HCT116 (cell line): Measurements from ENCODE around the gene WNT9A. TPM values are rescaled to one million over a fixed set of nuclear protein-coding genes. Genes with fewer than 3 reads are reported as not detected.

Source experiments
- ATAC-seq: fragments of 200-7000 bp; cut with Tn5 transposase; 2 replicates; pipeline ENCODE4 v1.9.1; 2020; ENCODE audit warnings: mild to moderate bottlenecking, moderate library complexity
- BruUV-seq: library from RNA; stranded (reverse); fragments of 400-500 nt; replicated peaks from 2 replicates; lab custom pipeline; 2021; lab: Mats Ljungman, UMichigan
- CTCF ChIA-PET: fragments of 300-600 bp; sonication (Branson Sonifier 250); formaldehyde crosslinking; loops from one replicate; lab custom pipeline; 2021; ENCODE audit warnings: antibody characterized with exemption; lab: Charles Lee
- POLR2A ChIA-PET: fragments of 300-600, 350-600 bp; sonication (Branson Sonifier 250); formaldehyde crosslinking; loops from one replicate; lab custom pipeline; 2021; ENCODE audit warnings: antibody characterized with exemption; lab: Charles Lee
- RAD21 ChIA-PET, 2 experiments: fragments of 300-600 bp; sonication (Branson Sonifier 250); formaldehyde crosslinking; loops; one replicate each; lab custom pipeline; 2023; ENCODE audit warnings: low total read pairs in 2 of 2; ENCODE audit not compliant: uncharacterized antibody in 2 of 2, unreplicated experiment in 2 of 2, low non-redundant PET in 1 of 2; lab: Charles Lee
- DNase-seq: peaks from one replicate; pipeline ENCODE4 v3.0.0-alpha.2; 2010; ENCODE audit warnings: low read depth, low spot score
- H2AFZ ChIP-seq: fragments of 200-600 bp; shearing (Covaris generic), sonication (generic); 2 replicates; pipeline ENCODE4 v1.6.1; 2017; ENCODE audit warnings: low read depth, mixed run types, mixed read lengths, antibody characterized with exemption, low read length; ENCODE audit not compliant: poor library complexity, severe bottlenecking
- H3K27ac ChIP-seq: 2 replicates; pipeline ENCODE4 v1.5.1; 2012; ENCODE audit warnings: low read depth, low read length
- H3K27me3 ChIP-seq: fragments of 200-600 bp; sonication (generic); 2 replicates; pipeline ENCODE4 v1.6.1; 2016; ENCODE audit warnings: mixed run types, low read length, mixed read lengths; ENCODE audit not compliant: insufficient read depth
- H3K36me3 ChIP-seq, 2 experiments: fragments of 200-500 bp in 1 of 2; fragments of 200-600 bp in 1 of 2; sonication (Bioruptor generic) in 1 of 2; sonication (generic) in 1 of 2; 2 replicates each; pipeline versions ENCODE4 v1.5.1 to v1.6.1; 2014 to 2016; ENCODE audit warnings: low read length in 2 of 2, inconsistent platforms in 1 of 2, mixed read lengths in 1 of 2, mixed run types in 1 of 2; ENCODE audit not compliant: insufficient read depth in 2 of 2, control insufficient read depth in 1 of 2
- H3K4me1 ChIP-seq, 2 experiments: fragments of 200-600 bp in 1 of 2; sonication (generic) in 1 of 2; 2 replicates each; pipeline versions ENCODE4 v1.5.1 to v1.6.1; 2012 to 2017; ENCODE audit warnings: low read length in 2 of 2, inconsistent platforms in 1 of 2, mild to moderate bottlenecking in 1 of 2, mixed read lengths in 1 of 2, mixed run types in 1 of 2, moderate library complexity in 1 of 2; ENCODE audit not compliant: insufficient read depth in 2 of 2, control insufficient read depth in 1 of 2
- H3K4me2 ChIP-seq: fragments of 200-600 bp; sonication (generic); 2 replicates; pipeline ENCODE4 v1.6.1; 2017; ENCODE audit warnings: mixed run types, low read length, mixed read lengths
- H3K4me3 ChIP-seq, 2 experiments: fragments of 200-600 bp in 1 of 2; sonication (generic) in 1 of 2; replicated peaks in 1 of 2; 2 replicates each; pipeline ENCODE4 v1.5.1; 2011 to 2016; ENCODE audit warnings: low read length in 2 of 2, control low read depth in 1 of 2, low read depth in 1 of 2, mild to moderate bottlenecking in 1 of 2, mixed read lengths in 1 of 2, mixed run types in 1 of 2
- H3K79me2 ChIP-seq: fragments of 200-600 bp; sonication (generic); 2 replicates; pipeline ENCODE4 v1.6.1; 2017; ENCODE audit warnings: mild to moderate bottlenecking, mixed run types, low read length, moderate library complexity, mixed read lengths; ENCODE audit not compliant: insufficient read depth
- H3K9ac ChIP-seq: fragments of 200-600 bp; sonication (generic); 2 replicates; pipeline ENCODE4 v1.6.1; 2016; ENCODE audit warnings: low read length, mixed read lengths
- H3K9me2 ChIP-seq: fragments of 200-600 bp; sonication (generic), shearing (Covaris generic); 2 replicates; pipeline ENCODE4 v1.6.1; 2017; ENCODE audit warnings: mixed run types, mild to moderate bottlenecking, moderate library complexity; ENCODE audit not compliant: insufficient read depth
- H3K9me3 ChIP-seq, 2 experiments: fragments of 200-500 bp in 1 of 2; fragments of 200-600 bp in 1 of 2; sonication (Bioruptor generic) in 1 of 2; sonication (generic) in 1 of 2; 2 replicates each; pipeline ENCODE4 v1.6.1; 2014 to 2017; ENCODE audit warnings: low read length in 2 of 2, mixed read lengths in 2 of 2, inconsistent platforms in 1 of 2, low read depth in 1 of 2, mild to moderate bottlenecking in 1 of 2, mixed run types in 1 of 2, moderate library complexity in 1 of 2; ENCODE audit not compliant: control insufficient read depth in 1 of 2, insufficient read depth in 1 of 2
- H4K20me1 ChIP-seq: fragments of 200-600 bp; sonication (generic), shearing (Covaris generic); 2 replicates; pipeline ENCODE4 v1.6.1; 2017; ENCODE audit warnings: mixed run types, mild to moderate bottlenecking, moderate library complexity; ENCODE audit not compliant: insufficient read depth
- ATF3 ChIP-seq: IDR thresholded peaks from 2 replicates; pipeline ENCODE4 v1.6.1; 2012
- CBX3 ChIP-seq: IDR thresholded peaks from 2 replicates; pipeline ENCODE4 v1.6.1; 2012; ENCODE audit warnings: low read depth
- ELF1 ChIP-seq: IDR thresholded peaks from 2 replicates; pipeline ENCODE4 v1.6.1; 2012; ENCODE audit warnings: low read depth, borderline replicate concordance
- EZH2 ChIP-seq: fragments of 200-600 bp; sonication (generic); IDR thresholded peaks from 2 replicates; pipeline ENCODE4 v1.6.1; 2017; ENCODE audit warnings: antibody characterized with exemption, mixed run types
- EZH2phosphoT487 ChIP-seq: fragments of 200-600 bp; IDR thresholded peaks from 2 replicates; pipeline ENCODE4 v1.6.1; 2018; ENCODE audit warnings: antibody characterized with exemption, borderline replicate concordance
- JUND ChIP-seq: IDR thresholded peaks from 2 replicates; pipeline ENCODE4 v1.6.1; 2012
- MAX ChIP-seq: IDR thresholded peaks from 2 replicates; pipeline ENCODE4 v1.6.1; 2012
- POLR2A ChIP-seq: IDR thresholded peaks from 2 replicates; pipeline ENCODE4 v1.7.0; 2011; ENCODE audit warnings: borderline replicate concordance; ENCODE audit not compliant: insufficient read depth, insufficient read length; ENCODE audit errors: extremely low read depth
- POLR2AphosphoS5 ChIP-seq: IDR thresholded peaks from 2 replicates; pipeline ENCODE4 v1.6.1; 2011; ENCODE audit warnings: mild to moderate bottlenecking, low read depth, low read length, moderate library complexity
- RAD21 ChIP-seq: IDR thresholded peaks from 2 replicates; pipeline ENCODE4 v1.6.1; 2012; ENCODE audit warnings: low read depth, mild to moderate bottlenecking
- REST ChIP-seq: IDR thresholded peaks from 2 replicates; pipeline ENCODE4 v1.6.1; 2012; ENCODE audit warnings: low read depth
- SIN3A ChIP-seq: IDR thresholded peaks from 2 replicates; pipeline ENCODE4 v1.6.1; 2012; ENCODE audit warnings: low read depth
- TCF7L2 ChIP-seq: IDR thresholded peaks from 2 replicates; pipeline ENCODE4 v1.7.0; 2011; ENCODE audit warnings: borderline replicate concordance, inconsistent platforms; ENCODE audit not compliant: insufficient read depth, insufficient read length; ENCODE audit errors: extremely low read depth
- ZBTB33 ChIP-seq: IDR thresholded peaks from 2 replicates; pipeline ENCODE4 v1.6.1; 2011; ENCODE audit warnings: mild to moderate bottlenecking, low read length, moderate library complexity; ENCODE audit not compliant: insufficient replicate concordance; ENCODE audit errors: extremely low read depth
- ZFX ChIP-seq: fragments of 450-650 bp; IDR thresholded peaks from 2 replicates; pipeline ENCODE4 v1.6.1; 2017
- intact Hi-C: fragments of 100-400 bp; cut with micrococcal nuclease; formaldehyde crosslinking; loops from 2 replicates; pipeline ENCODE4 v1.10.0; 2022
- total RNA-seq: library from RNA; stranded (reverse); gene quantifications from one replicate; pipeline ENCODE4 v1.2.1, GENCODE V29; 2021; ENCODE audit not compliant: unreplicated experiment

WNT9A gene
- total RNA-seq, 1 experiment from 2014 or later = 5.6 TPM

GRCh38 chr1:227898502-227899140, 49.1 kb downstream of the WNT9A start:
- Histone ChIP-seq H3K27ac (no peak overlapping the region), H2AFZ (no peak overlapping the region), H3K4me1 (peaks cover 5 to 21% of the 10 kb centered on the region in 2 experiments; a peak in 3 of 4 replicates), H3K4me2 (no peak overlapping the region), H4K20me1 (no peaks in the 10 kb centered on the region), H3K79me2 (no peaks in the 10 kb centered on the region), H3K27me3 (no peaks in the 10 kb centered on the region), H3K9me3 (no peaks in the 10 kb centered on the region), H3K9me2 (no peaks in the 10 kb centered on the region), H3K4me3 (no peak overlapping the region), H3K9ac (no peak overlapping the region), H3K36me3 (no peaks in the 10 kb centered on the region)
- BruUV-seq = no TSS peak
- POLR2A ChIA-PET = no interaction called here
- intact Hi-C loops = no loop called here
- RAD21 ChIA-PET = no interaction called here
- CTCF ChIA-PET = no interaction called here
- no peak for DNase-seq
- ATAC-seq = no peak
- TF ChIP-seq ELF1 (no peak), EZH2phosphoT487 (no peak), JUND (no peak), RAD21 (no peak), POLR2AphosphoS5 (no peak), TCF7L2 (no peak), ATF3 (no peak), POLR2A (no peak), MAX (no peak), SIN3A (no peak), CBX3 (no peak), REST (no peak), ZBTB33 (no peak), ZFX (no peak), EZH2 (no peak)
